A673 (cell line): ENCODE results near the gene CREB3L2.

Experiments
- EZH2 ChIP-seq: fragments of 200-600 bp; sonication (generic); IDR thresholded peaks from 2 replicates; pipeline ENCODE4 v1.6.1; 2017; ENCODE audit warnings: borderline replicate concordance, low read depth, mild to moderate bottlenecking, mixed read lengths, antibody characterized with exemption, low read length; ENCODE audit not compliant: poor library complexity, severe bottlenecking
- TF ChIP-seq, protein P1 (sequence below): fragments of 300-800, 200-600 bp; sonication (generic); conservative IDR thresholded peaks from 2 replicates; pipeline ENCODE4 v1.5.1; 2017; ENCODE audit warnings: low read depth, mild to moderate bottlenecking, antibody characterized with exemption, low read length, moderate library complexity, mixed read lengths

- TF ChIP-seq, protein P1, sequence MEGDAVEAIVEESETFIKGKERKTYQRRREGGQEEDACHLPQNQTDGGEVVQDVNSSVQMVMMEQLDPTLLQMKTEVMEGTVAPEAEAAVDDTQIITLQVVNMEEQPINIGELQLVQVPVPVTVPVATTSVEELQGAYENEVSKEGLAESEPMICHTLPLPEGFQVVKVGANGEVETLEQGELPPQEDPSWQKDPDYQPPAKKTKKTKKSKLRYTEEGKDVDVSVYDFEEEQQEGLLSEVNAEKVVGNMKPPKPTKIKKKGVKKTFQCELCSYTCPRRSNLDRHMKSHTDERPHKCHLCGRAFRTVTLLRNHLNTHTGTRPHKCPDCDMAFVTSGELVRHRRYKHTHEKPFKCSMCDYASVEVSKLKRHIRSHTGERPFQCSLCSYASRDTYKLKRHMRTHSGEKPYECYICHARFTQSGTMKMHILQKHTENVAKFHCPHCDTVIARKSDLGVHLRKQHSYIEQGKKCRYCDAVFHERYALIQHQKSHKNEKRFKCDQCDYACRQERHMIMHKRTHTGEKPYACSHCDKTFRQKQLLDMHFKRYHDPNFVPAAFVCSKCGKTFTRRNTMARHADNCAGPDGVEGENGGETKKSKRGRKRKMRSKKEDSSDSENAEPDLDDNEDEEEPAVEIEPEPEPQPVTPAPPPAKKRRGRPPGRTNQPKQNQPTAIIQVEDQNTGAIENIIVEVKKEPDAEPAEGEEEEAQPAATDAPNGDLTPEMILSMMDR, result no peak
- TF ChIP-seq EZH2, result no peak
These were observed 44.0 kb downstream of the CREB3L2 start for GRCh38 chr7:137957887-137958286.
